Activated CD4-positive, CD25-positive, alpha-beta regulatory T cell treated with anti-CD3 and anti-CD28 coated beads, Interleukin-2, amount 50 U/mL, for 72 hours (primary cell): Measurements from ENCODE around the gene SLC25A20.
"Not testable (repeated sequence)": the region's sequence is repeated elsewhere in the genome, so short reads cannot be mapped to it uniquely, and the experiment has no call there.

ENCODE experiments used
- DNase-seq: peaks from one replicate; pipeline ENCODE4 v3.0.0; 2021

SLC25A20 gene

GRCh38 chr3:48898383-48899234 lies at the start of gene SLC25A20:
TSS of gene SLC25A20 (minus strand) at chr3:48898882. CDS start at chr3:48898794, 88 bp downstream.
- DNase-seq = peak; percentile 94

- no peak for DNase-seq
Measured at GRCh38 chr3:48945891-48946549, 47.3 kb upstream of the SLC25A20 start.

- DNase-seq = no peak
Measured at GRCh38 chr3:48945432-48945831, 46.8 kb upstream of the SLC25A20 start.

- DNase-seq = no peak
Measured at GRCh38 chr3:48938689-48939088, 40.0 kb upstream of the SLC25A20 start.

GRCh38 chr3:48938156-48938555 lies 39.5 kb upstream of the SLC25A20 start:
- DNase-seq = no peak

GRCh38 chr3:48935530-48935929 lies 36.8 kb upstream of the SLC25A20 start:
- no peak for DNase-seq

GRCh38 chr3:48934333-48934991 lies 35.8 kb upstream of the SLC25A20 start:
- DNase-seq = no peak

- DNase-seq = no peak
Measured at GRCh38 chr3:48931944-48932580, 33.4 kb upstream of the SLC25A20 start.

GRCh38 chr3:48930590-48930989 lies 31.9 kb upstream of the SLC25A20 start:
- DNase-seq = no peak

GRCh38 chr3:48929358-48930035 lies 30.8 kb upstream of the SLC25A20 start:
- DNase-seq = no peak

- DNase-seq = no peak
Measured at GRCh38 chr3:48928679-48929078, 30.0 kb upstream of the SLC25A20 start.

GRCh38 chr3:48927928-48928327 lies 29.2 kb upstream of the SLC25A20 start:
- no peak for DNase-seq

- no peak for DNase-seq
Measured at GRCh38 chr3:48926425-48927392, 28.0 kb upstream of the SLC25A20 start.

GRCh38 chr3:48919215-48920138 lies 20.8 kb upstream of the SLC25A20 start:
- DNase-seq = peak; percentile 40

GRCh38 chr3:48918388-48919214 lies 19.9 kb upstream of the SLC25A20 start, which contains the start of gene ARIH2:
TSS of gene ARIH2 (plus strand) at chr3:48918842. CDS start at chr3:48927559, 8,717 bp downstream.
- peak; percentile 87 for DNase-seq

- no peak for DNase-seq
Measured at GRCh38 chr3:48915296-48915695, 16.6 kb upstream of the SLC25A20 start.

GRCh38 chr3:48907026-48907425 lies 8.3 kb upstream of the SLC25A20 start:
- not testable (repeated sequence) for DNase-seq

- no peak for DNase-seq
Measured at GRCh38 chr3:48899273-48899672, 591 bp upstream of the SLC25A20 start.
